K562 (cell line): ENCODE measurements around the gene SMYD1. TPM values are rescaled to one million over a fixed set of nuclear protein-coding genes. Genes with fewer than 3 reads are reported as not detected.

Experiments used
- ATF1 ChIP-seq, 2 experiments: fragments of 450-650 bp in 1 of 2; IDR thresholded peaks; 2 replicates each; pipeline ENCODE4 v1.6.1; 2016; ENCODE audit warnings: missing compliant biosample characterization in 1 of 2, missing genetic modification characterization in 1 of 2
- BCL6 ChIP-seq: fragments of 250-450 bp; sonication (Bioruptor Pico); IDR thresholded peaks from 2 replicates; pipeline ENCODE4 v1.4.0; 2020
- CREB1 ChIP-seq, 2 experiments: sonication (generic) in 1 of 2; formaldehyde crosslinking in 1 of 2; IDR thresholded peaks; 2 replicates each; pipeline versions ENCODE4 v1.6.1 to v1.8.0; 2012 to 2022; ENCODE audit warnings: inconsistent platforms in 1 of 2, mild to moderate bottlenecking in 1 of 2, missing genetic modification reagents in 1 of 2, moderate library complexity in 1 of 2
- KLF1 ChIP-seq: fragments of 450-650 bp; IDR thresholded peaks from 2 replicates; pipeline ENCODE4 v1.6.1; 2016; ENCODE audit warnings: missing genetic modification characterization, missing compliant biosample characterization
- KLF6 ChIP-seq: fragments of 250-450 bp; sonication (Bioruptor Pico); IDR thresholded peaks from 2 replicates; pipeline ENCODE4 v1.4.0; 2020; ENCODE audit warnings: mild to moderate bottlenecking, moderate library complexity, borderline replicate concordance
- MAFK ChIP-seq: IDR thresholded peaks from 2 replicates; pipeline ENCODE4 v1.6.1; 2011; ENCODE audit warnings: low read length, improper control_type of control experiment
- MEIS2 ChIP-seq: fragments of 450-650 bp; IDR thresholded peaks from 2 replicates; pipeline ENCODE4 v1.6.1; 2014; ENCODE audit warnings: mild to moderate bottlenecking; ENCODE audit not compliant: partially characterized antibody
- RBM25 ChIP-seq: fragments of 200-400 bp; formaldehyde crosslinking; IDR thresholded peaks from 2 replicates; pipeline ENCODE4 v1.6.1; 2018; ENCODE audit warnings: low read length, low read depth, moderate library complexity; ENCODE audit not compliant: severe bottlenecking
- RCOR1 ChIP-seq, 2 experiments: IDR thresholded peaks; 2 replicates each; pipeline ENCODE4 v1.6.1; 2012; ENCODE audit warnings: low read depth in 2 of 2, low read length in 2 of 2, borderline replicate concordance in 1 of 2, improper control_type of control experiment in 1 of 2
- SAP30 ChIP-seq: fragments of 200-600 bp; sonication (generic); IDR thresholded peaks from 2 replicates; pipeline ENCODE4 v1.6.1; 2012; ENCODE audit warnings: borderline replicate concordance, low read depth, mild to moderate bottlenecking, moderate library complexity, low read length, control low read depth, inconsistent platforms; ENCODE audit not compliant: insufficient read depth, poor library complexity, severe bottlenecking
- TCF7L2 ChIP-seq: fragments of 150-350 bp; IDR thresholded peaks from 2 replicates; pipeline ENCODE4 v1.6.1; 2016; ENCODE audit warnings: low read depth, mild to moderate bottlenecking, low read length, moderate library complexity
- TFAP4 ChIP-seq: sonication (generic); formaldehyde crosslinking; IDR thresholded peaks from 2 replicates; pipeline ENCODE4 v1.8.0; 2022; ENCODE audit warnings: missing genetic modification reagents, mild to moderate bottlenecking, moderate library complexity, borderline replicate concordance
- ZBTB17 ChIP-seq: fragments of 450-650 bp; formaldehyde crosslinking; IDR thresholded peaks from 2 replicates; pipeline ENCODE4 v1.4.0; 2020; ENCODE audit warnings: mild to moderate bottlenecking
- ZBTB34 ChIP-seq: fragments of 250-450 bp; sonication (Bioruptor Pico); IDR thresholded peaks from 2 replicates; pipeline ENCODE4 v1.8.0; 2021; ENCODE audit warnings: mild to moderate bottlenecking, moderate library complexity
- ZMIZ1 ChIP-seq, 2 experiments: fragments of 150-350 bp in 1 of 2; IDR thresholded peaks; 2 replicates each; pipeline ENCODE4 v1.6.1; 2012 to 2016; ENCODE audit warnings: low read depth in 2 of 2, low read length in 2 of 2, mild to moderate bottlenecking in 1 of 2, moderate library complexity in 1 of 2
- ZNF561 ChIP-seq: fragments of 450-650 bp; formaldehyde crosslinking; conservative IDR thresholded peaks from 2 replicates; pipeline ENCODE4 v1.4.0; 2020; ENCODE audit warnings: mild to moderate bottlenecking, moderate library complexity
- ZNF766 ChIP-seq: fragments of 200-800 bp; sonication (Bioruptor generic); conservative IDR thresholded peaks from 2 replicates; pipeline ENCODE4 v1.6.1; 2016; ENCODE audit warnings: missing genetic modification characterization, missing compliant biosample characterization
- ZNF780A ChIP-seq: fragments of 250-450 bp; sonication (Bioruptor Pico); IDR thresholded peaks from 2 replicates; pipeline ENCODE4 v1.5.0; 2021; ENCODE audit warnings: mild to moderate bottlenecking
- polyA plus RNA-seq, 8 experiments: library from polyadenylated mRNA; depleted of rRNA in 4 of 8; stranded (reverse) in 5 of 8; unstranded in 3 of 8; fragments of >200 nt; fragmentation: Nextera tagmentation in 2 of 8; fragmentation: Illumina TruSeq in 1 of 8; extraction: Ambion mirVana in 2 of 8; extraction: Trizol in 1 of 8; gene quantifications; 2 replicates each; pipeline versions ENCODE4 v1.2.1 to v1.2.3, GENCODE V29; 2011 to 2014; ENCODE audit warnings: inconsistent platforms in 1 of 8, missing spikeins in 1 of 8
- total RNA-seq, 7 experiments: library from RNA; depleted of rRNA in 6 of 7; stranded (reverse); fragments of >200 nt in 6 of 7; fragmentation: Illumina TruSeq in 2 of 7; extraction: Trizol in 2 of 7; gene quantifications; 2 replicates each; pipeline versions ENCODE4 v1.2.1 to v1.2.3, GENCODE V29; 2011 to 2021; ENCODE audit warnings: low replicate concordance in 1 of 7

Gene SMYD1
- total and polyA plus RNA-seq, 9 of the 15 experiments (the other 6 are each of a cell fraction or from before 2014, with no cell fraction given) = not detected

- TF ChIP-seq ZMIZ1 (IDR thresholded peaks at IDR 0.05; ENCODE audit: low read depth in 2 of 2, low read length in 2 of 2) = 0 out of 4 replicates have a peak, but pooled peaks of 1 of the 2 experiments have one; percentile 33
- peak; percentile 65 for TF ChIP-seq MEIS2
- TF ChIP-seq SAP30 = no peak
- TF ChIP-seq ZBTB17 (CRISPR knock-in tag) = peak; percentile 49; the same call in 1 of the 2 replicates
- TF ChIP-seq ZNF561 (CRISPR knock-in tag) = no peak
- TF ChIP-seq TCF7L2 = no peak
- TF ChIP-seq BCL6 = no peak
- TF ChIP-seq RCOR1 (IDR thresholded peaks at IDR 0.05; ENCODE audit: borderline replicate concordance in 1 of 2, low read depth in 2 of 2, low read length in 2 of 2) = 0 out of 4 replicates have a peak, but pooled peaks of 1 of the 2 experiments have one; percentile 22
- no peak for TF ChIP-seq ZBTB34
- no peak for TF ChIP-seq RBM25
- TF ChIP-seq ATF1 (CRISPR knock-in tag; IDR thresholded peaks at IDR 0.05) = no peak
- peak; percentile 51 for TF ChIP-seq ATF1 (tag; IDR thresholded peaks at IDR 0.05)
- TF ChIP-seq KLF1 (tag) = 0 out of 2 replicates have a peak, but pooled peaks have one; percentile 50
- peak; percentile 41; the same call in 1 of the 2 replicates for TF ChIP-seq TFAP4 (CRISPR knock-in tag)
- no peak for TF ChIP-seq KLF6 (CRISPR knock-in tag)
- TF ChIP-seq CREB1 (IDR thresholded peaks at IDR 0.05) = peak; percentile 14; the same call in 1 of the 2 replicates
- 0 out of 2 replicates have a peak, but pooled peaks have one; percentile 33 for TF ChIP-seq CREB1 (CRISPR knock-in tag; IDR thresholded peaks at IDR 0.05)
- TF ChIP-seq ZNF780A = no peak
- no peak for TF ChIP-seq ZNF766
- no peak for TF ChIP-seq MAFK
Measured at GRCh38 chr2:88055371-88056128, 12.1 kb upstream of the SMYD1 start, which contains the start of gene KRCC1 (continued).
